ENCODE results near the gene PWWP2B. TPM values are rescaled to one million over a fixed set of nuclear protein-coding genes. Genes with fewer than 3 reads are reported as not detected.

PWWP2B gene
- total RNA-seq, 4 donors from 2014 or later: 28.3 to 33.1 (median 28.9) TPM

DNA sequence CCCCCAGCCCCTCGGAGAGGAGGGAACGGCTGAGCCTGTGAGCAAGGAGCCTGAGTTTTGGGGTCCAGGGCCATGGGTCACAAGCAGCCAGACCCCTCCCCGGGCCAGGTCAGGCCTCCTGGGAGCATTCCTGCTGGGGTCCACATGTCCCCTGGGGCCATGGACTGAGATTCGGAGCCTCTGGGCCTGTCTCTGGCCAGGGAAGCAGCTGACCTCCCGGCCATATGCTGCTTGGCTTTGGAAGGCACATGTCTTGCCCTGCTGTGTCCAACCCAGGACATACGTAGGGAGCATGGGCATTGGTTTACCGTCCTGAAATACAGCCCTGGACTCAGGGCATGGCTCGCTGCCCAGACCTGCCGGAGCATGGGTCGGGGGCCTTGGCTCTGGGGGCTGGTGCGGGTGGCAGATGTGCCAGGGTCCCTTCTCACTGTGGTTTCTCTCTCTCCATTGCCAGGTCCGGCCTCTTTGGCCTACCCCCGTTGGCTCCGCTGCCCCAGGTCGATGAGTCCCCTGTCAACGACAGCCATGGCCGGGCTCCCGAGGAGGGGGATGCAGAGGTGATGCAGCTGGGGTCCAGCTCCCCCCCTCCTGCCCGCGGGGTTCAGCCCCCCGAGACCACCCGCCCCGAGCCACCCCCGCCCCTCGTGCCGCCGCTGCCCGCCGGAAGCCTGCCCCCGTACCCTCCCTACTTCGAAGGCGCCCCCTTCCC is 7.3 kb downstream of the PWWP2B start:
- H3K4me3 ChIP-seq (ENCODE audit: low read depth, poor library complexity, severe bottlenecking): no peak overlapping the region
- intact Hi-C loops (cut with DNase I; ENCODE audit: low total_unique reads): no loop called here
- WGBS, 2 donors: 84% methylated on average over 17 to 29 of the region's 32 CpGs
- TF ChIP-seq POLR2A (IDR thresholded peaks at IDR 0.05) (no peak), CTCF (IDR thresholded peaks at IDR 0.05) (no peak)
- no peak for DNase-seq (ENCODE audit: low spot score in 2 of 2)

- no peak for DNase-seq (ENCODE audit: low spot score in 2 of 2)
- H3K4me3 ChIP-seq (ENCODE audit: low read depth, poor library complexity, severe bottlenecking): no peak overlapping the region
- intact Hi-C loops (cut with DNase I; ENCODE audit: low total_unique reads): no loop called here
- TF ChIP-seq POLR2A (IDR thresholded peaks at IDR 0.05) (no peak), CTCF (IDR thresholded peaks at IDR 0.05) (no peak)
- WGBS, 2 donors: 92 to 94% methylated on average over 39 to 47 of the region's 54 CpGs
Measured at GRCh38 chr10:132404911-132405462, 8.0 kb downstream of the PWWP2B start.

DNA sequence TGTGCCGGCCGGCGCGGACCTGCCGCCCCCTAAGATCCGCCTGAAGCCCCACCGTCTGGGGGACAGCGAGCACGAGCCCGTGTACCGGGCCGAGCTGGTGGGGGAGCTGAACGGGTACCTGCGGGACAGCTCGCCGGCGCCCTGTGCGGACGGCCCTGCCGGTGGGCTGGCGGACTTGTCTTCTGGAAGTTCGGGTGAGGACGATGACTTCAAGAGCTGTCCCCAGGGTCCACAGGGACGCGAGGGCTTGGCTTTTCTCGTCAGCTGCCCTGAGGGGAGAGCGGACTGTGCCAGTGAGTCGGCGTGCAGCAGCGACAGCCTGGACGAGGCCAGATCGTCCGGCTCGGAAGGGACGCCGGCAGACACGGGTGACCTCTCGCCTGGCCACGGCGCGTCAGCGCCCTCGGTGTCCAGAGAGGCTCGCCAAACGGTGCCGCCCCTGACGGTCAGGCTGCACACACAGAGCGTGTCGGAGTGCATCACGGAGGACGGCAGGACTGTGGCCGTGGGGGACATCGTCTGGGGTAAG is 8.5 kb downstream of the PWWP2B start:
- no peak overlapping the region for H3K4me3 ChIP-seq (ENCODE audit: low read depth, poor library complexity, severe bottlenecking)
- 94 to 96% methylated on average over 52 to 53 of the region's 53 CpGs for WGBS, 2 donors
- TF ChIP-seq POLR2A (IDR thresholded peaks at IDR 0.05) (no peak), CTCF (IDR thresholded peaks at IDR 0.05) (no peak)
- intact Hi-C loops (cut with DNase I; ENCODE audit: low total_unique reads): no loop called here
- DNase-seq (ENCODE audit: low spot score in 2 of 2): no peak

GRCh38 chr10:132406181-132406580 is 9.2 kb downstream of the PWWP2B start:
- TF ChIP-seq CTCF (IDR thresholded peaks at IDR 0.05): no peak
- TF ChIP-seq POLR2A (IDR thresholded peaks at IDR 0.05): no peak
- no peak for DNase-seq (ENCODE audit: low spot score in 2 of 2)
- WGBS, 2 donors: 87 to 93% methylated on average over 16 to 17 of the region's 17 CpGs
- intact Hi-C loops (cut with DNase I; ENCODE audit: low total_unique reads): no loop called here
- no peak overlapping the region for H3K4me3 ChIP-seq (ENCODE audit: low read depth, poor library complexity, severe bottlenecking)

GRCh38 chr10:132406750-132407149 is 9.8 kb downstream of the PWWP2B start:
- TF ChIP-seq POLR2A (IDR thresholded peaks at IDR 0.05) (no peak), CTCF (IDR thresholded peaks at IDR 0.05) (no peak)
- H3K4me3 ChIP-seq (ENCODE audit: low read depth, poor library complexity, severe bottlenecking): no peak overlapping the region
- DNase-seq (ENCODE audit: low spot score in 2 of 2): no peak
- 94 to 96% methylated on average over 16 of the region's 16 CpGs for WGBS, 2 donors
- intact Hi-C loops (cut with DNase I; ENCODE audit: low total_unique reads): no loop called here
